Raji (cell line): ENCODE measurements around the gene LIMS2.

ENCODE experiments used
- POLR2A ChIP-seq: IDR thresholded peaks from 2 replicates; pipeline ENCODE4 v1.6.1; 2011; ENCODE audit warnings: low read depth, low read length, control low read depth; ENCODE audit not compliant: insufficient read depth

LIMS2 gene

DNA sequence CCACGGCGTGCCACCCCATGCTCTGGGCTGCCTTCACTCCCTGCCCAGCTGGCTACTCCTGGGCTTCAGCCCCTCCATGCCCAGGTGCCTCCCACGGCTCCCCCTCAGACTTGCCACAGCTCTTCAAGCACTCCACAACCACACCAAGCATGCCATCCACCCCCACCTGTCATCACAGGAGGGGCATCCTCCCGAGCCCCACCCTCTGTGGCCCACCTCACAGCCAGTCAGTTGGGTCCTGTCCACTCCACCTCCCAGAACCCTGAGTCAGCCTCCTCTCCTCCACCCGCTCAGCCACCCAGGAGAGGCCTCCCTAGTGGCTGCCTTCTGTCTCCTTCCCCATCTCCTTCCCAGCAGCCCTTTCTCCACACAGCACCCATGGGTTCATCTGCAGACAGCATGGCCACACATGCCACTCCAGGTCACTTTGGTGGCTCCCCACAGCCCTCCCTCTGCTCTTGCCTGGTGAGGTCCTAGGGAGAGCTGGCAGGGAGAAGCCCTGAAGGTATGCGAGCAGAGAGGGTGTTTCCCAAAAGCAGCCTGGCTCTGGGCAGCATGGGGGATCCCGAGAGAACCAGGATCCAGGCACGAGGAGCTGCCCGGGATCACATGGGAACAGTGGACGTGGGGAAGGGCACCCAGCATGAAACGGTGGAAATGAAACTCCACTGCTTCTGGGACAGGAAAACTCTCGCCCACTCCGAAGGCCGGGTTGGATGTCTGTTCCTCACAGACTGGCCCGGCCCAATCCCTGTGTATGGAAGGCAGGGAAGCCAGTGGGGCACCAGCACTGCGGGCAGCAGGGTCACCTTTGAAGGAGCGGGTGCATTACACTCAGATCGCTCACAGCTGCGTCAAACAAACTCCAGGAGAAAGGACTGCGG lies 2.7 kb downstream of the LIMS2 start:
- TF ChIP-seq POLR2A = no peak

DNA sequence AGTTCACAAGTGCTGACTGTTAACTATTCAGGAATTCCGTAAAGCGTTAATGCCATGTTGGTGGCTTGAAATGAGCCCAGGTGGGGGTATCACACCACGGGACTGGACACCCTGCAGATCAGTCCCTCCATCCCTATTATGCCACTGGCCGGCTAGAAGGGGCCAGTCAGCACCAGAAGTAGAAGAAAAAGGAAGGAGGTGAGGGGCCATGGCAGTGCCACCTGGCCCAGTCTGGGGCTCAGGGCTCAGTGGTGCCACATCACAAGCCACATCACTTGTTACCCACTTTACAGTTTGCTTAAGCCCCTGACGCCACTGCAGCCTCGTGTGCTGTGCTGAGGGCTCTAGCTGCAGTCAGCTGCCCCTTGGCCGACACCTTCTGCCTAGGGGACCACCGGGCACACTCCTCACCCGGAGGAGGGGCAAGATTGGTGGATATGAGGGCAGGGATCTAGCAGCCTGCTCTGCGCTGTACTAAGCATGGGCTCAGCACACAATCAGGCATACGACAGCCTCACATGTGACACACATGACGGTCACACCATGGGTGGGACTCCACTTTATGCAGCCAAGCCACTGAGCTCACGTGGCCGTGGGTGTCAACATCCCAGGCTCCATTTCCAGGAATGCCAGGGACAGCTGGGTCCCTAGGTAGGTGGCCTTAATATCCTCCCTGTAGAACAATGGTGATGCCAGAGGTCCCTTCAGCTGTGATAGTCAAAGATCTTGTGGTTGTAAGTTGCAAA lies 3.6 kb downstream of the LIMS2 start:
- TF ChIP-seq POLR2A = no peak

DNA sequence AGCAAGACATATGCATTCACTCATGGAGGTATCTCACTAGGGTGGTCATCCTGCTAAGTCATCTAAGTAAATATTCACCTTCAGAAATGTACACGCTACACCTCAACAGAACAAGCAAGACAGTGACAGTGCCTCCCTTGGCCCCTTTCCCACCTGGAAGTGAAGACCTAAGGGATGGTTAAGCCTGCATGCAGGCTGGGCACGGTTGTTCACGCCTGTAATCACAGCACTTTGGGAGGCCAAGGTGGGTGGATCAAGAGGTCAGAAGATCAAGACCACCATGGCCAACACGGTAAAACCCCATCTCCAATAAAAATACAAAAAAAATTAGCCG lies 4.4 kb downstream of the LIMS2 start:
- no peak for TF ChIP-seq POLR2A

DNA sequence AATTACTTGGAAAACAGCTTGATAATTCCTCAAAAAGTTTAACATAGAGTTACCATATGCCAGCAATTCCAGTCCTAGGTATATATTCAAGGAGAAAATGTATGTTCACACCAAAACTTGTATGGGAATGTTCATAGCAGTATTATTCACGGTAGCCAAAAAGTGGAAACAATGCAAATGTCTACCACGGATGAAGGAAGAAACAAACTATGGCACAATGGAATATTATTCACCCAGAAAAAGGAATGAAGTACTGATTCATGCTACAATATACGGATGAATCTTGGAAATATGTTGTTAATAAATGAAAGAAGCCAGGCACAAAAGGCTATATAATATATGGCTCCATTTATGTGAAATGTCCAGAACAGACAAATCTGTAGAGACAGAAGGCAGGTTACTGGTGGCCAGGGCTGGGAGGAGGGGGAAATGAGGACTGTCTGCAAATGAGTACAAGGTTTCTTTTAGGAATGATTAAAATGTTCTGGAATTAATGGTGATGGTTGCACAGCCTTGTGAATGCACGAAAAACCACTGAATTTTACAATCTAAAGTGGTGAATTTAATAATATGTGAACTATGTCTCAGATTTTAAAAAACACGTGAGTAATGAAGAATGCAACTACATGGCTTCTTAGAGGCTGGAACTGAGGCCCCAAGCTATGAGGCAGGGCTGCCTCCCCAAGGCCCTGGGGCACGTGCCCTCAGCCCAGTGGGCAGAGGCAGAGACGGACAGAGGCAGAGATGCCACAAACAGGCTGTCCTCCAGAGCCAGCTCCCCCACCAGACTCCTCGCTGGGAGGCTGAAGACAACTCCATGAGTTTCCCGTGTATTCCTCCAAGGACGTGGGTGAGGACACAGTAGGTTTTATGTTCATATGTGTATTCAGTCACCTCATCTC lies 5.0 kb downstream of the LIMS2 start:
- TF ChIP-seq POLR2A = no peak

DNA sequence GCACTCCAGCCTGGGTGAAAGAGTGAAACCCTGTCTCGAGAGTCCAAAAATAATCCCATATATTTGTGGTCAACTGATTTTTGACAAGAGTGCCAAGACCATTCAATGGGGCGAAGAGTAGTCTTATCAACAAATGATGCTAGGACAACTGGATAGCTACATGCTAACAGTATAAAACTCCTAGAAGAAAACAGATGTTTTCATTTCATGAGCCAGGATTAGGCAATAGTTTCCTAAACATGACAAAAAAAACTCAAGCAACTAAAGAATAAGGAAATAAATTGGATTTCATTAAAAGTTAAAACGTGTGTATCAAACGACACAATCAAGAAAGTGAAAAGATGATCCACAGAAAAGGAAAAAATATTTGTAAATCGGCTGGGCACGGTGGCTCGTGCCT lies 6.3 kb downstream of the LIMS2 start:
- TF ChIP-seq POLR2A = no peak

DNA sequence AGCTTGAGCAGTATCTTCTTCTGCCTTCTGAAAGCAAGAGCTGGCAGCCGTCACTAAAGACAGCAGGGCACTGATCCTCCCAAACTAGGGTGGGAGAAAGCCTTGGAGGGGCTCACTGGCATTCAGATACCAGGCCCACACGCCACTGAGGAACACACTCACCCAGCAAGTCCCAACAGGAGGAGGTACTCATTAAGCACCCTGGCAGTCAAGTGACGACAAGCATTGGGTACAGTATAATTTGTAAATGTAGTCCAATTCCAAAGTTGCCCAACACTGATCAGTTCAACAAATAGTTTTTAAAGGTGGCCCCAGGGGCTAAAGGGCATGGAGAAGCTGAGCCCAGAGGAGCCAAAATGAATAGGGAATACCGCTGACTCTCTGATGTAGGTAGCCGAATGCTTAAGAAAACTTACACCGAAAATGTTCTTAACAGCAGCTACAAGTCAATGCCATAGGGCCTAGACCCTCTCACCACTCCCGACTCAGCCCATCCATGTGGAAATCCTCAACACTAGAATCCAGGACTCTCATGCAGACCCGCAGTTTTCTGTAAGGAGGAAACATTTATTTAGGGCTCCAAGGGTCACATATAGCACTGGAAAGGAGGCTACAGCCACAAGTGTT lies 9.9 kb downstream of the LIMS2 start:
- TF ChIP-seq POLR2A = no peak

DNA sequence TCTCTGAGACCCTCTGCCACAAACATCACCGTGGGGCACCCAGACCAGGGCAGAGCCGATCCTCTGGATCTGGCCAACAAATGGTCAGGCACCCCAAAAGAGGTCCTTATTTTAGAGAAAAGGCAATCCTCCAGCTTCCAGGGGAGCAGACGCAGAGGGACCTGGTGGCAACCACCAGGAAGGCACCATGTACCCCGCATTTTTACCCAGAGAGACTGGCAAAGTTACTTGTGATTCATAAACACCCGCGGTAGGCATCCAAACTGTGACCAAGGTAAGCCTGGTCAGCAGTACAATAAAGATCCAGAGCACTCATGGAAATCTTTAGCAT lies 10.5 kb downstream of the LIMS2 start:
- TF ChIP-seq POLR2A = no peak

DNA sequence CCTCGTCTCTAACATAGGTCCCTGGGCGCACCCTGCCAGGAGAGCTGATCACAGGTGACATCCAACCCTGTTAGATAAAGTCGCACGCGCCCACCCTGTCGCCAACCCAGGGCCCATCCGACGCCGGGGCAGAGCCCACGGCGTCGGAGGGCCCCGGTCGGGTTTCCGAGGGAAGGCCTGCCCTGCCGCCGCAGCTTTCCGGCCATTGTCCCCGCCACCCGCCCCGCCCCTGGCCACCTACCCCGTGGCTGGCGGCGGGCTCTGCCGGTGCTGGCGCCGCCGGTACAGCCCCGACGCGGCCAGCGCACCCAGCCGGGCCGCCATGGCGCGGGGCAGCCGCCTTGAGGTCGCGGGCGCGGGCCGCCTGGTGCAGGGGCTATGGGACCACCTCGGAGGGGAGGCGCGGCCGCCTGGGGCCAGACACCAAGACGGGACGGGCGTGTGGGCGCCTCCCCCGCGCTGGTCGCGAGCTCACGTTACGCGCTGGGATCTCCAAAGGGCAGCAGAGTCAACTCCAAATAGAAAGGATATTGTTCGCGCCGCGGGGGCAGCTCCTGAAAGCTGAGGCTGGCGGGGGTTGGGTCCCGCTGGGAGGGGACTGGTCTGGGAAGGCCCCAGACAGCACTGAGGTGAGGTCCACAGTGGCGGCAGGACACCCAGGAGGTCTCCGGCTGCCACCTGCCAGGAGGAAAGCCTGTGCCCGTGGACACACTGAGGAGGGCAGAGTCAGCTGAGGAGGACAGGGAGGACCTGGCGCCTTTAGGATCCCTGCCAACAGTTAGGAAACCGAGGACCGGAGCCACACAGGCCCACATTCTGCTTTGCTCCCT lies 11.1 kb downstream of the LIMS2 start:
- no peak for TF ChIP-seq POLR2A

DNA sequence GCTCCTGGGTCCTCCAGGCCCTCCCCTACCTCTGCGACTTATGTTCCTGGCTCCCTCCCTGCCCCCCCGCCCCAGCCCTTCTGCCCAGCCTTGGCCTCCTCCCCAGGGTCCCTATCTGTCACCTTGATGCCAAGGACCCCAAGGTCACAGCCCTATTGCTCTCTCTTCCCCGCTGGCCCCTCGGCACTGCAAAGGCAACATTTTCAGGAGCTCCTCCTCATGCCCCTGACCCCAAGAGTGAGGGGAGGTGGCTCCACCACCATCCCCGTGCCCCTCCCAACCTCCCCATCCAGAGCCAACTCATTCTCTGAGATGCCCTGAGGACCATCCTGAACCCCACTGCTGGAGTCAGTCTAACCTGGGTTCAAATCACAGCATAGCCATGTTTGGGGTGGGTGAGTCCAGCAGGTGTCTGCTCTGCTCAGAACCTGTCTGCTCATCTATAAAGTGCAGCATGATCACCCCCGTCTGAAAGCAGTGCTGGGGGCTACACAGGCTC lies 11.7 kb downstream of the LIMS2 start:
- TF ChIP-seq POLR2A = no peak

DNA sequence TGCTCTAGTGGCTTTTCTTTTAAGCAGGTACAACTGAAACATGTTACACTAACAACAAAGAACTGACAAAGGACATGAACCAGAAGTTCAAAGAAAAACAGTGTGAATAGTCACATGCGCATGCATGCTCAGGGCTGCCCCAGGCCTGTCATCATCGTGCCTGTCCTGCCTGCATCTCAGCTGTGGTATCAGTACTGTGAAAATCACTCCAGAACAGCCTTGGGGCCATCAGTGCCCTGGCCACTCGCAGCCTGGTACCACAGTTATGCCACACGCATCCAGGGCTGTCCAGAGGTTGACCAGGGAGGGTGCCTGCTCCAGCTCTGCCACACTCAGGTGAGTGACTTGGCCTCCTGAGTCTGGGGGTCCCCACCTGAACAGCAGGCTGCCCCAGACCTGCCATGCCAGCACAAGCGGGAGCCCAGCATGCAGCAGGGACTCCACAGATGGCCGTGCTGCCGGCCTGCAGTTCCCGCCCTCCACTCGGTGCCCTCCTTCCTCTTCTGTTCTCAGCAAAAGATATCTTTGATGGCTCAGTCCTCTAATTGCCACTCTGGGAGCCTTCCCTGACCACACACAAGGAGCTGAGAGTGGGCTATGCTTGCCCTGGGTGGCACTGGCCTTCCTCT lies 12.3 kb downstream of the LIMS2 start:
- TF ChIP-seq POLR2A = no peak

DNA sequence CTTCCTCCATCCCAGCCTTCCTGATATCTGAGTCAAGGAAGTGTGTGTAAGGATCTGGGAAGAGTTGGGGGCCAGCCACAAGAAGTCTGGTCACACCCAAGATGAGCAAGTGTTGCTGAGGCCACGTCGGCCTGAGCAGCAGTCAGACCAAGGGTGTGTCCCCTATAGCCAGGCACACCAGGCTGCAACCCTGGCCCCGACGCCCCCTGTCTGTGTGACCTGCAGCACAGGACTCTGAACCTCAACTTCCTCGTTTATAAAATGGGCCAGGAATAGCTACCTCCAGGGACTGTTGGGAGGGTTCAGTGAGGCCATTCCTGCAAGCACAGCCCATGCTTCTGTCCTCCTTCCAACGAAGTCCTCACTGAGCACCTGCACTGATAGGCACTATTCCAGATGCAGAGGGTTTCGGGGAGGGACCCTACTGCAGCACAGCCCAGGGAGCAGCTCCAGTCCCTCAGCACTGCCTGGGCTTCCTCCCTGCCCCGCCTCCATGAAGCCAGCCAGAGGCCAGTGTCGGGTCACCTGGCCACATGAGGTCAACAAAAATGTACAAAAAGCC lies 13.3 kb downstream of the LIMS2 start:
- no peak for TF ChIP-seq POLR2A

DNA sequence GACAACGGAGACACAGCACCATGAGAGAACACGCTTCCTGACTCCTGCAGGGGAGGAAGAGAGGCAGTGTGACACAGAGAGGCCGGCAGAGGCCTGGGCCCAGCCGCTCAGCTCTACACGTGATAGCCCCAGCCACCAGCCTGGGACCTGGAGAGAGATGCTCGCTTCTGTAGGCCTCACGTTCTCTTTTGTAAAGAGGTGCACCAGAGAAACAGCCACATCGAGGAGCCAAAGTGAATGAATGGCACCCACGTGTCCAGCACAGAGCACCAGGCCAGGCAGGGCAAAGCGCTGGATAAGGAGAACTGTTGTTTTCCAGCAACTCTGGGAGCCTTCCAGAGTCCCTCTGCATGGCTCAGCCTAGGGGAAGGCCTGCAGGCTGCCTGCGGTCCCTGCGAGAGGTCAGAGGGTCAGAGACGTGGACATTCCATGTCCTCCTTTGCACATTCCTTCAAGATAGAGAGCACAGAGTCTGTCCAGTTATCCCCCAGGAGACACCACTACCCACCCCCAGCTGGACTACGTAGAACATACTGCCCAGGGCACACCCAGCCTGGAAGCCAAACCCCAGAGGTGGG lies 14.2 kb downstream of the LIMS2 start:
- TF ChIP-seq POLR2A = no peak

DNA sequence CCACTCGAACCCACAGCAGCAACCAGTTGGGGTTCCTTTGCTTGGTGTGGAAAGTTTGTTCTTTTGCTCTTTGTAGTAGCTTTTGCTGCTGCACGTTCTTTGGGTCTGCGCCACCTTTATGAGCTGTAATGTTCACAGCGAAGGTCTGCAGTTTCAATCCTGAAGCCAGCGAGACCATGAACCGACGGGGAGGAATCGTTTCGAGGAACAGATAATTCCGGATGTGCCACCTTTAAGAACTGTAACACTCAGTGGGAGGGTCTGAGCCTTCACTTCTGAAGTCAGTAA lies 15.1 kb downstream of the LIMS2 start:
- TF ChIP-seq POLR2A = no peak
